ENCODE results near the gene IFNAR2. TPM values are rescaled to one million over a fixed set of nuclear protein-coding genes. Genes with fewer than 3 reads are reported as not detected.
A peak's percentile ranks its signal among the peaks of the same experiment; 100 is the strongest.

Gene IFNAR2
- total RNA-seq, 1 donor from 2014 or later = 23.3 TPM

DNA sequence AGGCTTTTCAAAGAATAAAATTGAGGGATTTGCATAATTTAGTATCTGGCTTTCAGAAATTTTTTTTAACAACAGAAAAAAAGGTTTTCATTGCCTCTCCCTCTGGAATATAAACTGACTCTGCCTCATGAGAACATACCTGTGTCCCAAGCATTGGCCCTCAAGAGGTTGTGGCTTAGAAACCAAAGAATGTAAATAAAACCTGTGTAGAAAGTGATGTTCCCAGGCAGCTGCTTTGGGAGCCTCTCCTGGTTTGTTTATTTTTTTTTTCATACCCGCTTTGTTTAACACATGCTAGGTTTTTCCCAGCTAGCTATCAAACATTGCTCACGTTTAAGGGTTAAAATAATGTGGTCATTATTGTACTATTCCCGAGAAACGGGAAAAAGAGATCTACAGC is 40.5 kb upstream of the IFNAR2 start:
- no peaks in the 10 kb centered on the region for H3K4me1 ChIP-seq (ENCODE audit: insufficient read depth, low read length)
- no peaks in the 10 kb centered on the region for H3K79me2 ChIP-seq (ENCODE audit: insufficient read depth, low read length)
- no peak overlapping the region for H2AFZ ChIP-seq (ENCODE audit: low read depth, low read length)
- no peaks in the 10 kb centered on the region for H4K20me1 ChIP-seq (ENCODE audit: insufficient read depth, low read length)
- H3K4me3 Mint-ChIP-seq (ENCODE audit: unreplicated experiment) = no peak overlapping the region
- no peak overlapping the region for H3K27ac ChIP-seq (ENCODE audit: low read depth, low read length)
- no peak overlapping the region for H3K4me2 ChIP-seq (ENCODE audit: low read length)
- no peaks in the 10 kb centered on the region for H3K4me1 Mint-ChIP-seq (ENCODE audit: low read depth, unreplicated experiment)
- no peaks in the 10 kb centered on the region for H3K9me3 Mint-ChIP-seq (ENCODE audit: unreplicated experiment)
- H3K4me3 ChIP-seq (ENCODE audit: insufficient read depth, low read depth, low read length) = no peak overlapping the region
- DNase-seq (ENCODE audit: low read depth) = no peak
- peaks cover 3% of the 10 kb centered on the region for H3K36me3 Mint-ChIP-seq (ENCODE audit: low read depth, unreplicated experiment)
- no peak overlapping the region for H3K27ac Mint-ChIP-seq (ENCODE audit: unreplicated experiment)
- peaks cover 10% of the 10 kb centered on the region for H3K27me3 Mint-ChIP-seq (ENCODE audit: low read depth, unreplicated experiment)
- TF ChIP-seq EZH2 (IDR thresholded peaks at IDR 0.05; ENCODE audit: insufficient read depth, low read length) = no peak
- TF ChIP-seq, protein P1, sequence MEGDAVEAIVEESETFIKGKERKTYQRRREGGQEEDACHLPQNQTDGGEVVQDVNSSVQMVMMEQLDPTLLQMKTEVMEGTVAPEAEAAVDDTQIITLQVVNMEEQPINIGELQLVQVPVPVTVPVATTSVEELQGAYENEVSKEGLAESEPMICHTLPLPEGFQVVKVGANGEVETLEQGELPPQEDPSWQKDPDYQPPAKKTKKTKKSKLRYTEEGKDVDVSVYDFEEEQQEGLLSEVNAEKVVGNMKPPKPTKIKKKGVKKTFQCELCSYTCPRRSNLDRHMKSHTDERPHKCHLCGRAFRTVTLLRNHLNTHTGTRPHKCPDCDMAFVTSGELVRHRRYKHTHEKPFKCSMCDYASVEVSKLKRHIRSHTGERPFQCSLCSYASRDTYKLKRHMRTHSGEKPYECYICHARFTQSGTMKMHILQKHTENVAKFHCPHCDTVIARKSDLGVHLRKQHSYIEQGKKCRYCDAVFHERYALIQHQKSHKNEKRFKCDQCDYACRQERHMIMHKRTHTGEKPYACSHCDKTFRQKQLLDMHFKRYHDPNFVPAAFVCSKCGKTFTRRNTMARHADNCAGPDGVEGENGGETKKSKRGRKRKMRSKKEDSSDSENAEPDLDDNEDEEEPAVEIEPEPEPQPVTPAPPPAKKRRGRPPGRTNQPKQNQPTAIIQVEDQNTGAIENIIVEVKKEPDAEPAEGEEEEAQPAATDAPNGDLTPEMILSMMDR (IDR thresholded peaks at IDR 0.05; ENCODE audit: insufficient read depth, low read depth, low read length) = no peak
- peaks cover 22% of the 10 kb centered on the region for H3K27me3 ChIP-seq (ENCODE audit: insufficient read depth, low read length)
- no peaks in the 10 kb centered on the region for H3K36me3 ChIP-seq (ENCODE audit: insufficient read depth, low read length)
- no peak for FAIRE-seq
- H3K9me3 ChIP-seq (ENCODE audit: insufficient read depth, low read depth, low read length) = no peaks in the 10 kb centered on the region
- no peak overlapping the region for H3K9ac ChIP-seq (ENCODE audit: low read length)

DNA sequence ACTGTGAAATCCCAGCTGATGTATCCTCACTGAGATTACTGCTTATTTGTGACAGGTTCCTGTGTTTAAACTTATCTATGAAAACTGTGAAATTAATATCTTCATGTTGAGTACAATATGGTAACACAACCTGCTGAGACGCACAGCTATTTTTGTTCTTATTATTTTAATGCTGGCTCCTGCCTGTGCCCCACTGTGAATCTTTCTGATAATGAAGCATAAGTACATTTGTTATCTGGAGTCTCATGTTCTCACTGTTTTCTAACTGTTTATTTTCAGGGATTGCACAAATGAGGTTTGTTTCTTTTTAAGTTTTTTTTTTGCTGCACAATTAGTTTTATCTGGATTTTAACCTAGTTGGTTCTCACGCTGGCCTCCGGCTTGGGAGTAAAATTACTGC is 39.9 kb upstream of the IFNAR2 start:
- H3K27ac ChIP-seq (ENCODE audit: low read depth, low read length) = no peak overlapping the region
- H3K4me2 ChIP-seq (ENCODE audit: low read length) = no peak overlapping the region
- H4K20me1 ChIP-seq (ENCODE audit: insufficient read depth, low read length) = no peaks in the 10 kb centered on the region
- no peaks in the 10 kb centered on the region for H3K79me2 ChIP-seq (ENCODE audit: insufficient read depth, low read length)
- no peaks in the 10 kb centered on the region for H3K4me1 ChIP-seq (ENCODE audit: insufficient read depth, low read length)
- H3K9me3 ChIP-seq (ENCODE audit: insufficient read depth, low read depth, low read length) = no peaks in the 10 kb centered on the region
- no peak for TF ChIP-seq EZH2 (IDR thresholded peaks at IDR 0.05; ENCODE audit: insufficient read depth, low read length)
- TF ChIP-seq, protein P1 (IDR thresholded peaks at IDR 0.05; ENCODE audit: insufficient read depth, low read depth, low read length) = no peak
- H3K4me3 ChIP-seq (ENCODE audit: insufficient read depth, low read depth, low read length) = no peak overlapping the region
- no peak overlapping the region for H3K9ac ChIP-seq (ENCODE audit: low read length)
- no peak overlapping the region for H3K4me3 Mint-ChIP-seq (ENCODE audit: unreplicated experiment)
- H2AFZ ChIP-seq (ENCODE audit: low read depth, low read length) = no peak overlapping the region
- H3K27me3 Mint-ChIP-seq (ENCODE audit: low read depth, unreplicated experiment) = peaks cover 9% of the 10 kb centered on the region
- peaks cover 22% of the 10 kb centered on the region for H3K27me3 ChIP-seq (ENCODE audit: insufficient read depth, low read length)
- FAIRE-seq (no peak), DNase-seq (ENCODE audit: low read depth) (no peak)
- no peaks in the 10 kb centered on the region for H3K4me1 Mint-ChIP-seq (ENCODE audit: low read depth, unreplicated experiment)
- peaks cover 1% of the 10 kb centered on the region for H3K36me3 Mint-ChIP-seq (ENCODE audit: low read depth, unreplicated experiment)
- H3K9me3 Mint-ChIP-seq (ENCODE audit: unreplicated experiment) = no peaks in the 10 kb centered on the region
- no peak overlapping the region for H3K27ac Mint-ChIP-seq (ENCODE audit: unreplicated experiment)
- H3K36me3 ChIP-seq (ENCODE audit: insufficient read depth, low read length) = no peaks in the 10 kb centered on the region

DNA sequence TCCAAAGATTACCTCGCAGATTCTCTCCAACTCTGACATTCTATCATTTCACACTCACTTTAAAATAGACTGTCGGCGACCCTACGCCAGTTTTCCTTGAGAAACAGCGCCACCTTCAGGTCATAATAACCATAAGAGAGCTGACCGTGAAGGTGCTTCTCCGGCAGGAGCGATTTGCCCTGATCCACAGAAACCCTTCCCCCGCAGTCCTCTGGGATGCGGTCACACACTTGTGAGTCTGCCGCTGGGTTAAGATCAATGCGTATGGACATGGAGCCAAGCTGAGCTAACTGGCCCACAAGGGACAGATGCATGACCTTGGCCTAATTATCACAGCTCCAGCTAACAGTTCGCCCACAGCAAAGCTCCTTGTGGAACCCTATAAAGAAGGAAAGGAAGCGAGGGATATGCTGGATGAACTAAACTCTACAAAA is 32.8 kb upstream of the IFNAR2 start:
- FAIRE-seq = no peak
- no peaks in the 10 kb centered on the region for H3K4me1 ChIP-seq (ENCODE audit: insufficient read depth, low read length)
- H3K9ac ChIP-seq (ENCODE audit: low read length) = no peak overlapping the region
- no peaks in the 10 kb centered on the region for H3K36me3 Mint-ChIP-seq (ENCODE audit: low read depth, unreplicated experiment)
- no peak overlapping the region for H3K27ac Mint-ChIP-seq (ENCODE audit: unreplicated experiment)
- H3K79me2 ChIP-seq (ENCODE audit: insufficient read depth, low read length) = no peaks in the 10 kb centered on the region
- no peaks in the 10 kb centered on the region for H3K9me3 Mint-ChIP-seq (ENCODE audit: unreplicated experiment)
- H3K27me3 ChIP-seq (ENCODE audit: insufficient read depth, low read length) = peaks cover 7% of the 10 kb centered on the region
- DNase-seq (ENCODE audit: low read depth) = peak; percentile 34
- H3K27me3 Mint-ChIP-seq (ENCODE audit: low read depth, unreplicated experiment) = peaks cover 5% of the 10 kb centered on the region
- H2AFZ ChIP-seq (ENCODE audit: low read depth, low read length) = no peak overlapping the region
- TF ChIP-seq, protein P1 (IDR thresholded peaks at IDR 0.05; ENCODE audit: insufficient read depth, low read depth, low read length) = peak; percentile 79
- no peak for TF ChIP-seq EZH2 (IDR thresholded peaks at IDR 0.05; ENCODE audit: insufficient read depth, low read length)
- no peaks in the 10 kb centered on the region for H3K36me3 ChIP-seq (ENCODE audit: insufficient read depth, low read length)
- H3K4me1 Mint-ChIP-seq (ENCODE audit: low read depth, unreplicated experiment) = peaks cover 5% of the 10 kb centered on the region
- peak overlapping the region; percentile 41 for H3K4me2 ChIP-seq (ENCODE audit: low read length)
- no peaks in the 10 kb centered on the region for H4K20me1 ChIP-seq (ENCODE audit: insufficient read depth, low read length)
- no peaks in the 10 kb centered on the region for H3K9me3 ChIP-seq (ENCODE audit: insufficient read depth, low read depth, low read length)
- no peak overlapping the region for H3K4me3 ChIP-seq (ENCODE audit: insufficient read depth, low read depth, low read length)
- H3K27ac ChIP-seq (ENCODE audit: low read depth, low read length) = no peak overlapping the region
- no peak overlapping the region for H3K4me3 Mint-ChIP-seq (ENCODE audit: unreplicated experiment)
